Right renal cortex interstitium (tissue), 3 donors: ENCODE measurements around the gene PCDHGA1. TPM values are rescaled to one million over a fixed set of nuclear protein-coding genes. Genes with fewer than 3 reads are reported as not detected.
A peak's percentile ranks its signal among the peaks of the same experiment; 100 is the strongest.
"Not testable (repeated sequence)": the region's sequence is repeated elsewhere in the genome, so short reads cannot be mapped to it uniquely, and the experiment has no call there.

Experiments
- DNase-seq, 3 donors: peaks; one replicate each; pipeline ENCODE4 v3.0.0-alpha.2; 2013; ENCODE audit warnings: low read depth in 3 of 3, low spot score in 2 of 3
- polyA plus RNA-seq, 3 donors: library from polyadenylated mRNA; unstranded; fragments of 120-200 nt; gene quantifications; one replicate each; pipeline ENCODE4 v1.2.1, GENCODE V29; 2013; ENCODE audit not compliant: insufficient read length in 3 of 3

PCDHGA1 gene
- polyA plus RNA-seq, 3 donors = 0.78 to 1.2 (median 0.92) TPM

DNA sequence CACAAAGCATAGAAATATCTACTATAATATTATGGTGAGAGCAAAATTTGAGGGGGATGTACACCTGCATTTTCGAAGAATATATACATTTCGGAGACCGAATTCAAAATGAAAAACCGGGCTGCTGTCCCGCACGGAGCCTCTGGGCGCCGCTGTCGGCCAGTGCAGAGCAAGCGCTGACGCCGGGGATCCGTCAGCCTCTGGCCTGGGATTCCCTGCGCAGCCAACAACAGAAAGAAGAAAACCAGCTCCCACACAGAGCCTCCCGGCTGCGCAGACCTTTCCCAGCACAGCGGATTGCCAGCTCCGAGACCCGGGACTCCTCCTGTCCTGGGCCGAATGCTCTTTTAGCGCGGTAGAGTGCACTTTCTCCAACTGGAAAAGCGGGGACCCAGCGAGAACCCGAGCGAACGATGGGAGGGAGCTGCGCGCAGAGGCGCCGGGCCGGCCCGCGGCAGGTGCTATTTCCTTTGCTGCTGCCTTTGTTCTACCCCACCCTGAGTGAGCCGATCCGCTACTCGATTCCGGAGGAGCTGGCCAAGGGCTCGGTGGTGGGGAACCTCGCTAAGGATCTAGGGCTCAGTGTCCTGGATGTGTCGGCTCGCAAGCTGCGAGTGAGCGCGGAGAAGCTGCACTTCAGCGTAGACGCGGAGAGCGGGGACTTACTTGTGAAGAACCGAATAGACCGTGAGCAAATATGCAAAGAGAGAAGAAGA, 77.6 kb downstream of the PCDHGA1 start, which contains the start of gene PCDHGB6:
Gene PCDHGB6, plus strand, starts transcription at position 232 of the 716 bp plus-strand sequence. Its CDS starts 182 bp downstream, at position 414.
- DNase-seq = not testable (repeated sequence)

DNA sequence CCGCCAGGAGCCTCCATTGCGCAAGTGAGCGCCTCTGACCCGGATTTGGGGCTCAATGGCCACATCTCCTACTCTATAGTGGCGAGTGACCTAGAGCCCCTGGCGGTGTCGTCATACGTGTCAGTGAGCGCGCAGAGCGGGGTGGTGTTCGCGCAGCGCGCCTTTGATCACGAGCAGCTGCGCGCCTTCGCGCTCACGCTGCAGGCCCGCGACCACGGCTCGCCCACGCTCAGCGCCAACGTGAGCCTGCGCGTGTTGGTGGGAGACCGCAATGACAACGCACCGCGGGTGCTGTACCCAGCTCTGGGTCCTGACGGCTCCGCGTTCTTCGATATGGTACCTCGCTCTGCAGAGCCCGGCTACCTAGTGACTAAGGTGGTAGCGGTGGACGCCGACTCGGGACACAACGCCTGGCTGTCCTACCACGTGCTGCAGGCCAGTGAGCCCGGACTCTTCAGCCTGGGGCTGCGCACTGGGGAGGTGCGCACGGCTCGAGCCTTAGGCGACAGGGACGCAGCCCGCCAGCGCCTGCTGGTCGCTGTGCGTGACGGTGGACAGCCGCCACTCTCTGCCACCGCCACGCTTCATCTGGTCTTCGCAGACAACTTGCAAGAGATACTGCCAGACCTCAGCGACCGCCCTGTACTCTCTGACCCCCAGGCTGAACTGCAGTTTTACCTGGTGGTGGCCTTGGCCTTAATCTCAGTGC, 79.4 kb downstream of the PCDHGA1 start:
- no peak for DNase-seq

- no peak for DNase-seq
Measured at GRCh38 chr5:141411575-141411974, 81.3 kb downstream of the PCDHGA1 start.

DNA sequence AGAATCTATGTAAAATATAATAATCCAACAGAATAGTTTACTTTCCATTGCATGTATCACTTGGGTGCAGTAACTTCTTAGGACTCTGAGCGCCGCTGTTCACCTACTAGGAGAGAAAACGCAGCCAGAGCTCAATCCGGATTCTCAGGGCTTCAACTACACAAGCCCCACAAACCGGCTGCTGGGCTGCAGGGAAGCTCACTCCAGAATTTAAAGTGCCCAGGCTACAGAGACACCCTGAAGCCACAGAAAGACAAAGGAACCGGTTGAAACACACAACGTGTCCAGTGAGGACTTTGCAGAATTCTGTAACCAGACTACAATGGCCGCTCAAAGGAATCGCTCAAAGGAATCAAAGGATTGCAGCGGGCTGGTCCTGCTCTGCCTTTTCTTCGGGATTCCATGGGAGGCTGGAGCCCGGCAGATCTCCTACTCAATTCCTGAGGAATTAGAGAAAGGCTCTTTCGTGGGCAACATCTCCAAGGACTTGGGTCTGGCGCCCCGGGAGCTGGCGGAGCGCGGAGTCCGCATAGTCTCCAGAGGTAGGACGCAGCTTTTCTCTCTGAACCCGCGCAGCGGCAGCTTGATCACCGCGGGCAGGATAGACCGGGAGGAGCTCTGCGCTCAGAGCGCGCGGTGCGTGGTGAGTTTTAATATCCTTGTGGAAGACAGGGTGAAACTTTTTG, 82.7 kb downstream of the PCDHGA1 start, which contains the start of gene PCDHGA10:
Gene PCDHGA10, plus strand, starts transcription at position 134 of the 686 bp plus-strand sequence. Its CDS starts 189 bp downstream, at position 323.
- DNase-seq = no peak

DNA sequence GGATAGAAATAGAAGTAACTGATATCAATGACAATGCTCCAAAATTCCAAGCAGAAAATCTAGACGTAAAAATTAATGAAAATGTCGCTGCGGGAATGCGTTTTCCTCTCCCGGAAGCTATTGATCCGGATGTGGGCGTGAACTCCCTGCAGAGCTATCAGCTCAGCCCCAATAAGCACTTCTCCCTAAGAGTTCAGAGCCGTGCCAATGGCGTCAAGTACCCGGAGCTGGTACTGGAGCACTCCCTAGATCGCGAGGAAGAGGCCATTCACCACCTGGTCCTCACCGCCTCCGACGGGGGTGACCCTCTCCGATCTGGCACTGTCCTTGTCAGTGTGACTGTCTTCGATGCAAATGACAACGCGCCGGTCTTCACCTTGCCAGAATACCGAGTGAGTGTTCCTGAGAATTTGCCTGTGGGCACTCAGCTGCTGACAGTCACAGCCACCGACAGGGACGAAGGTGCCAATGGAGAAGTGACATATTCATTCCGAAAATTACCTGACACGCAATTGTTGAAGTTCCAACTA, 83.3 kb downstream of the PCDHGA1 start:
- no peak for DNase-seq

GRCh38 chr5:141414548-141415274, 84.4 kb downstream of the PCDHGA1 start:
- not testable (repeated sequence) for DNase-seq

GRCh38 chr5:141415275-141415618, 84.9 kb downstream of the PCDHGA1 start:
- not testable (repeated sequence) for DNase-seq

GRCh38 chr5:141417494-141418172, 87.3 kb downstream of the PCDHGA1 start, which contains the start of gene PCDHGB7:
Gene PCDHGB7 (plus strand): TSS chr5:141417677. CDS start chr5:141417860, 183 bp downstream.
- DNase-seq = peak in 1 of 3 donors; percentile 29

DNA sequence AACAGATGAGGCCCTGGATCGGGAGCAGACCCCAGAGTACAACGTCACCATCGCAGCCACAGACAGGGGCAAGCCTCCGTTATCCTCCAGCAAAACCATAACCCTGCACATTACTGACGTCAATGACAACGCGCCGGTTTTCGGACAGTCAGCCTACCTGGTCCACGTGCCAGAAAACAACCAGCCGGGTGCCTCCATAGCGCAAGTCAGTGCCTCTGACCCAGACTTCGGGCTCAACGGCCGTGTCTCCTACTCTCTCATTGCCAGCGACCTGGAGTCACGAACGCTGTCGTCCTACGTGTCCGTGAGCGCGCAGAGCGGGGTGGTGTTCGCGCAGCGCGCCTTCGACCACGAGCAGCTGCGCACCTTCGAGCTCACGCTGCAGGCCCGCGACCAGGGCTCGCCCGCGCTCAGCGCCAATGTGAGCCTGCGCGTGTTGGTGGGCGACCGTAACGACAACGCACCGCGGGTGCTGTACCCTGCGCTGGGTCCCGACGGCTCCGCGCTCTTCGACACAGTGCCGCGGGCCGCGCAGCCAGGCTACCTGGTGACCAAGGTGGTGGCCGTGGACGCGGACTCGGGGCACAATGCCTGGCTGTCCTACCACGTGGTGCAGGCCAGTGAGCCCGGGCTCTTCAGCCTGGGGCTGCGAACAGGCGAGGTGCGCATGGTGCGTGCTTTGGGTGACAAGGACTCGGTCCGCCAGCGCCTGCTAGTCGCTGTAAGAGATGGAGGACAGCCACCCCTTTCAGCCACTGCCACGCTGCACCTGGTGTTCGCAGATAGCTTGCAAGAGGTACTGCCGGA, 89.0 kb downstream of the PCDHGA1 start:
- no peak for DNase-seq

GRCh38 chr5:141420855-141421488, 90.7 kb downstream of the PCDHGA1 start, which contains the start of gene PCDHGA11:
Gene PCDHGA11 (plus strand): TSS chr5:141421051. CDS start chr5:141421228, 177 bp downstream.
- no peak for DNase-seq

DNA sequence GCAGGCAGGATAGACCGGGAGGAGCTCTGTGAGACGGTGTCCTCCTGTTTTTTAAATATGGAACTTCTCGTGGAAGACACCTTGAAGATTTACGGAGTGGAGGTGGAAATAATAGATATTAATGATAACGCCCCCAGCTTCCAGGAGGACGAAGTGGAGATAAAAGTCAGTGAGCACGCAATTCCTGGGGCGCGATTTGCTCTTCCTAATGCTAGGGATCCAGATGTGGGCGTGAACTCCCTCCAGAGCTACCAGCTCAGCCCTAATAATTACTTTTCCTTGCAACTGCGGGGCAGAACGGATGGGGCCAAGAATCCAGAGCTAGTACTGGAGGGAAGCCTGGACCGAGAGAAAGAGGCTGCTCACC, 91.2 kb downstream of the PCDHGA1 start:
- DNase-seq = no peak

GRCh38 chr5:141422742-141423291, 92.5 kb downstream of the PCDHGA1 start:
- no peak for DNase-seq

GRCh38 chr5:141427783-141428426, 97.6 kb downstream of the PCDHGA1 start:
- no peak for DNase-seq

DNA sequence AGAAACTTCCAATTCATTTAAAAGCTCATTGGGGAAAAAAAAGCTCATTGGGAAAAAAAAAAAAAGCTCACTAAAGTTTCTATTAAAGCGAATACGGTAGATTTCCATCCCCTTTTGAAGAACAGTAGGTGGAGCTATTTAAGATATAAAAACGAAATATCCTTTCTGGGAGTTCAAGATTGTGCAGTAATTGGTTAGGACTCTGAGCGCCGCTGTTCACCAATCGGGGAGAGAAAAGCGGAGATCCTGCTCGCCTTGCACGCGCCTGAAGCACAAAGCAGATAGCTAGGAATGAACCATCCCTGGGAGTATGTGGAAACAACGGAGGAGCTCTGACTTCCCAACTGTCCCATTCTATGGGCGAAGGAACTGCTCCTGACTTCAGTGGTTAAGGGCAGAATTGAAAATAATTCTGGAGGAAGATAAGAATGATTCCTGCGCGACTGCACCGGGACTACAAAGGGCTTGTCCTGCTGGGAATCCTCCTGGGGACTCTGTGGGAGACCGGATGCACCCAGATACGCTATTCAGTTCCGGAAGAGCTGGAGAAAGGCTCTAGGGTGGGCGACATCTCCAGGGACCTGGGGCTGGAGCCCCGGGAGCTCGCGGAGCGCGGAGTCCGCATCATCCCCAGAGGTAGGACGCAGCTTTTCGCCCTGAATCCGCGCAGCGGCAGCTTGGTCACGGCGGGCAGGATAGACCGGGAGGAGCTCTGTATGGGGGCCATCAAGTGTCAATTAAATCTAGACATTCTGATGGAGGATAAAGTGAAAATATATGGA, 100.2 kb downstream of the PCDHGA1 start, which contains the start of gene PCDHGA12:
Gene PCDHGA12, plus strand, starts transcription at position 176 of the 782 bp plus-strand sequence. Its CDS starts 253 bp downstream, at position 429.
- no peak for DNase-seq

DNA sequence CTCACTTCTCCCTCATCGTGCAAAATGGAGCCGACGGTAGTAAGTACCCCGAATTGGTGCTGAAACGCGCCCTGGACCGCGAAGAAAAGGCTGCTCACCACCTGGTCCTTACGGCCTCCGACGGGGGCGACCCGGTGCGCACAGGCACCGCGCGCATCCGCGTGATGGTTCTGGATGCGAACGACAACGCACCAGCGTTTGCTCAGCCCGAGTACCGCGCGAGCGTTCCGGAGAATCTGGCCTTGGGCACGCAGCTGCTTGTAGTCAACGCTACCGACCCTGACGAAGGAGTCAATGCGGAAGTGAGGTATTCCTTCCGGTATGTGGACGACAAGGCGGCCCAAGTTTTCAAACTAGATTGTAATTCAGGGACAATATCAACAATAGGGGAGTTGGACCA, 101.0 kb downstream of the PCDHGA1 start:
- no peak for DNase-seq

GRCh38 chr5:141432308-141432707, 102.0 kb downstream of the PCDHGA1 start:
- not testable (repeated sequence) for DNase-seq

GRCh38 chr5:141432726-141433125, 102.4 kb downstream of the PCDHGA1 start:
- not testable (repeated sequence) for DNase-seq
